Left ventricle myocardium inferior (tissue), 1 donor: ENCODE data around the gene INSYN2A. TPM values are rescaled to one million over a fixed set of nuclear protein-coding genes. Genes with fewer than 3 reads are reported as not detected.

Experiments
- DNase-seq: peaks from one replicate; pipeline ENCODE4 v3.0.0-alpha.2; 2020
- H3K27ac ChIP-seq: fragments of 200-600 bp; replicated peaks from 2 replicates; pipeline ENCODE4 v1.8.0; 2021
- H3K27me3 ChIP-seq: fragments of 200-600 bp; 2 replicates; pipeline ENCODE4 v1.8.0; 2021; ENCODE audit warnings: low read depth
- H3K36me3 ChIP-seq: fragments of 200-600 bp; 2 replicates; pipeline ENCODE4 v1.8.0; 2021
- H3K4me1 ChIP-seq: fragments of 200-600 bp; 2 replicates; pipeline ENCODE4 v1.8.0; 2021
- H3K4me3 ChIP-seq: fragments of 200-600 bp; 2 replicates; pipeline ENCODE4 v1.8.0; 2021; ENCODE audit warnings: mild to moderate bottlenecking, moderate library complexity
- H3K9me3 ChIP-seq: fragments of 200-600 bp; replicated peaks from 2 replicates; pipeline ENCODE4 v1.8.0; 2021
- intact Hi-C: fragments of 100-400 bp; cut with micrococcal nuclease; formaldehyde crosslinking; loops from one replicate; pipeline ENCODE4 v1.11.0; 2022
- total RNA-seq: library from RNA; stranded (reverse); fragmentation: NEBNext Ultra II Directional; extraction: Animal tissue kit (Norgen Biotek cat#: 25700); gene quantifications from one replicate; pipeline ENCODE4 v1.2.1, GENCODE V29; 2021
- TF ChIP-seq, protein P1 (sequence below): fragments of 200-600 bp; IDR thresholded peaks from 2 replicates; pipeline ENCODE4 v1.8.0; 2021; ENCODE audit warnings: antibody characterized with exemption, mild to moderate bottlenecking, borderline replicate concordance
- donor health status: DM: no; HTN: yes; CAD: no; lungs with severe emphysema.

Gene INSYN2A
- total RNA-seq, 1 donor from 2014 or later, result not detected

DNA sequence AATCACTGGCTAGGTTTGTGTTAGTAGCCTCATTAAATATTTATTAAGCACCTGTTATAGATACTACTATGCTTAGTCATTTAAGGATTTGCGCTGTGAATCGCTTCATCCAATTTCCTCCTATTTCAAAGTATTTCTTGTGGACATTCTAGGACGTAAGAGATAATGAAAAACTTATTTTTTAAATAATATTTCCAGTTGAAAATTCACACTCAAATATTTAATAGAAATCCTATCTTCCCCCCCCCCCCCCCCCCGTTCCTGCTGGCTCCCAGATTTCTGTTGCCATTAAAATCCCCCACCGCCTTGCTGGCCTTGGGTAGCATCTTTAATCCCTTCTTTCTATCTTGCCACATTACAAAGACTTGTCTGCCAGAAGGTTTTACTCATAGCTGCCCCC is 6.0 kb downstream of the INSYN2A start:
- Histone ChIP-seq H3K36me3 (no peaks in the 10 kb centered on the region), H3K9me3 (no peaks in the 10 kb centered on the region), H3K27me3 (peaks cover 6% of the 10 kb centered on the region), H3K4me3 (no peak overlapping the region), H3K4me1 (peaks cover 12% of the 10 kb centered on the region), H3K27ac (no peak overlapping the region)
- TF ChIP-seq, protein P1, sequence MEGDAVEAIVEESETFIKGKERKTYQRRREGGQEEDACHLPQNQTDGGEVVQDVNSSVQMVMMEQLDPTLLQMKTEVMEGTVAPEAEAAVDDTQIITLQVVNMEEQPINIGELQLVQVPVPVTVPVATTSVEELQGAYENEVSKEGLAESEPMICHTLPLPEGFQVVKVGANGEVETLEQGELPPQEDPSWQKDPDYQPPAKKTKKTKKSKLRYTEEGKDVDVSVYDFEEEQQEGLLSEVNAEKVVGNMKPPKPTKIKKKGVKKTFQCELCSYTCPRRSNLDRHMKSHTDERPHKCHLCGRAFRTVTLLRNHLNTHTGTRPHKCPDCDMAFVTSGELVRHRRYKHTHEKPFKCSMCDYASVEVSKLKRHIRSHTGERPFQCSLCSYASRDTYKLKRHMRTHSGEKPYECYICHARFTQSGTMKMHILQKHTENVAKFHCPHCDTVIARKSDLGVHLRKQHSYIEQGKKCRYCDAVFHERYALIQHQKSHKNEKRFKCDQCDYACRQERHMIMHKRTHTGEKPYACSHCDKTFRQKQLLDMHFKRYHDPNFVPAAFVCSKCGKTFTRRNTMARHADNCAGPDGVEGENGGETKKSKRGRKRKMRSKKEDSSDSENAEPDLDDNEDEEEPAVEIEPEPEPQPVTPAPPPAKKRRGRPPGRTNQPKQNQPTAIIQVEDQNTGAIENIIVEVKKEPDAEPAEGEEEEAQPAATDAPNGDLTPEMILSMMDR, result no peak
- no peak for DNase-seq
- intact Hi-C loops, result no loop called here

DNA sequence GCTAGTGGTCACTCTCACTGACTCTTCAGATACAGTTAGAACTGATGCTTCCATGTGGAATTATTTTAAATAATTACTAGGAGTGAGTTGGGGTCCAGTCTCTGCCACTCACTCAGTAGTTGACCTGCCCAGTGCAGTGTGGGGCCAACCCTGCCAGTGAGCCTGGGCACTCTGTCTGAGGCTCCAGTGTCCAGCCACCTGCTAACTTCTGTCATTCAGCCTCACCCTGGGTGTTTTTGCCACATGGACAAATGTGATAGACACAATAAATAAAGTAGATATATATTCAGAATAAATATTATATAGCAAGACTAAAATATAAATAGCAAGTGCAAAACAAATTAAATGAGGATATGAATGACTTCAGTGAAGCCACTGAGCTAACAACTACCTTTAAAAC is 7.2 kb downstream of the INSYN2A start:
- no peaks in the 10 kb centered on the region for H3K9me3 ChIP-seq
- TF ChIP-seq, protein P1, result no peak
- H3K4me3 ChIP-seq, result no peak overlapping the region
- DNase-seq, result no peak
- no peaks in the 10 kb centered on the region for H3K4me1 ChIP-seq
- no peaks in the 10 kb centered on the region for H3K36me3 ChIP-seq
- H3K27me3 ChIP-seq, result no peaks in the 10 kb centered on the region
- no peak overlapping the region for H3K27ac ChIP-seq
- intact Hi-C loops, result no loop called here

DNA sequence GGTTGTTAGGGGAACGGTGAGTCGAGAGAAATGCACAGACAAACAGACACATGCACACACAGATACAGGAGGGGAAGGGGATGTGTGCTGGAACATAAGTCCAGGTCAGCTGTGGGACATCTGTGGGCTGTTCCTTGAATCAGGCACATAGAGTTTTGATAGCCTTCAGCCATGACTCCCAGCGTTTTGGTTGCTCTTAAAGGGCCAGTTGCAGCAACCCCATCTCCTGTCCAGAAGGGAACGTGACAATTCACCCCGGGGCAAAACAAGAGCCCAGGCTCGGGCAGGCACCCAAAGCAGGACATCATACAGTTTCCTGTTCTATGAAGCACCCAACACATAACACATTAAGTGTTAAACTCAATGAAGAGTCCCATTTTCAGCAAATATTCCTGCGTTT is 9.6 kb downstream of the INSYN2A start:
- Histone ChIP-seq H3K27ac (no peak overlapping the region), H3K36me3 (no peaks in the 10 kb centered on the region), H3K9me3 (no peaks in the 10 kb centered on the region), H3K4me1 (no peaks in the 10 kb centered on the region), H3K4me3 (no peak overlapping the region), H3K27me3 (no peaks in the 10 kb centered on the region)
- intact Hi-C loops, result no loop called here
- TF ChIP-seq, protein P1, result no peak
- no peak for DNase-seq

DNA sequence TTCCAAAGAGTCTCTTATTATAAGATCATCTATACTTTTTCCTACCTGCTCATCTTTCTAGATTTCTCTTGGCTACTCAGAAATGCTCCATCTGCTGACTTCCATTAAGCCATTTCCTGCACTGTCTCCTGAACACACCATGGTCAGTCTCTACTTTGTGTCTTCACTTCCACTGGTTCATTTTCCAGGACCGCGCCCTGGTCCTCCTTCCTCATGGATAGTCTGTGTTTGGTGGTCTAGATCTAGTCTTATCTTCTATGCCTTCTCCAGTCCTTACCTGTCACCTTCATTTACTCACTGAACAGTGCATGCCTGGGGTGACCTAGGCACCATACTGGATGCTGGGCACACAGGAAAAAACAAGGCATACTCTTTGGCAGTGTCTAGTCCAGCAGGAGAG is 11.8 kb downstream of the INSYN2A start:
- H3K4me1 ChIP-seq, result no peaks in the 10 kb centered on the region
- TF ChIP-seq, protein P1, result no peak
- intact Hi-C loops, result no loop called here

DNA sequence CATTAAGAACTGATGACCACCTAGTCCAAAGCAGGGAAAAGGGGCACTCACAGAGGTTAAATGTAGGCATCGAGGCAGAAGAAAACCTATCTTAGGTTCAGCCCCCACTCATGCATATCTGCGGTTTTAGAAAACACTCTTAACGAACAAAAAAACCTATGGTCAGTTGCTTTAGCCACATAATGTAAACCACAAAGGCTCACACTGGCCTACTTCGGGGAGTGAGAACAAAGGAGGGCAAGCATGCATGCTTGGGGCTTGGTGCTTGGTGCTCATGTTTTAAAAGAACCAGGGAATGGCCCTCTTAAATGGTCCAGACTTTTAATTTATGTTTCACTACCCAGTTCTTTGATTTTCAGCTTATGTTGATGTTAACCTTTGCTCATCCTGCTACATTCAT is 14.2 kb downstream of the INSYN2A start:
- Histone ChIP-seq H3K9me3 (no peaks in the 10 kb centered on the region), H3K36me3 (peaks cover 3% of the 10 kb centered on the region), H3K4me1 (no peaks in the 10 kb centered on the region), H3K27me3 (no peaks in the 10 kb centered on the region), H3K4me3 (no peak overlapping the region), H3K27ac (no peak overlapping the region)
- intact Hi-C loops, result no loop called here
- TF ChIP-seq, protein P1, result no peak
- DNase-seq, result no peak

More for the DNA sequence above, 11.8 kb downstream of the INSYN2A start:
- H3K4me3 ChIP-seq, result no peak overlapping the region
- H3K27ac ChIP-seq, result no peak overlapping the region
- no peaks in the 10 kb centered on the region for H3K9me3 ChIP-seq
- H3K27me3 ChIP-seq, result no peaks in the 10 kb centered on the region
- no peaks in the 10 kb centered on the region for H3K36me3 ChIP-seq
- DNase-seq, result no peak

DNA sequence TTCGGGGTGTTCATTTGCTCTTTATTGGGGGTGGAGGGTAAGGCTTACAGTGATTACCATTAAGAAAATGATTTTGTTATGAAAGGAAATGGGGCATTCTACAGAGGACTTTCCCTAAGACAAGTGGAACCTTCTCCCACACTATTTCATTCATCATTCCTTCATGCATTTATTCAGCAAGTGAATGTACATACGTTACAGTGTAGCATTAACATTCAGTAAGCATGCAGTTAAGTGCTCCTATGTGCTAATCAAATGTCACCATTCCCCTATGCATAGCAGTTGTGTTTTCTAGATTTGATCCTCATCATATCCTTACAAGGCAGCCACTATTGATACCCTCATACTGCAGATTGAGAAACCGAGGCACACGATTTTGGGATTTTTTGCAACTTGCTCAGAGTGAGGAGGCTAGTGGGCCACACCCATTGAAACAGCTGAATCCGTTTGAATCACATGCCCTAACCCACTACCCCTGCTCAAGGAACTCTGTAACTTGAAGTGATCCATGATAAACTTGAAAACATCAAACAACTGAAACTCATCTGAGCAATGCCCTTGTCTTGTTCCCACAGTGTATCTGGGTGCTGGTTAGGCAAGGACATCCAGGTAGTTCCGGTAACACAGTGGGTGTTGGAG is 16.7 kb downstream of the INSYN2A start:
- no peak overlapping the region for H3K4me3 ChIP-seq

More for the DNA sequence above, 16.7 kb downstream of the INSYN2A start:
- Histone ChIP-seq H3K4me1 (no peaks in the 10 kb centered on the region), H3K27ac (no peak overlapping the region), H3K27me3 (no peaks in the 10 kb centered on the region), H3K9me3 (no peaks in the 10 kb centered on the region), H3K36me3 (peaks cover 3% of the 10 kb centered on the region)
- DNase-seq, result no peak
- TF ChIP-seq, protein P1, result no peak
- intact Hi-C loops, result no loop called here
